ENCODE measurements around the gene TMEM109. TPM values are rescaled to one million over a fixed set of nuclear protein-coding genes. Genes with fewer than 3 reads are reported as not detected.

Gene TMEM109
- total and polyA plus RNA-seq, 2 of the 8 experiments (the other 6 are each of a cell fraction or from before 2014, with no cell fraction given) = 27.3 to 30.3 TPM

DNA sequence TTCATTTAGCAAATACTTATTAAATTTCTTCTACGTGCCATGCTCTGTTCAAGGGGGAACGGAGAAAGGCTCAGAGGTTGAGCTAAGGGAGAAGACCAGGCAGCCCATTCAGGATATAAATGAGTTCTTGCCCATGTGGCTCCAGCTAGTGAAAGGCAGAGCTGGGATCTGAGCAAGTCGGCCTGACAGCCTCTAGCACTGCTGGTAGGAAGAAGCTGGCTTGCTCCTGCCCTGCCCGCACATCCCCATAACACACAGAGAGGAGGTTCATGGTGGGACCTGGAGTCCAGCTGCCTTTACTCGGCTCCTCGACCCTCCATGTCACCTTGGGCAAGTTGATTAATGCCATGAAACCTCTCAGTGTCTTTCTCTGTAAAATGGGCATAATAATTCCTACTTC is 36.1 kb downstream of the TMEM109 start:
- no peak overlapping the region for H3K56ac ChIP-seq (replicated peaks; ENCODE audit: insufficient read length, low read depth, low read length)
- H4K91ac ChIP-seq (replicated peaks; ENCODE audit: insufficient read length, low read length) = peak overlapping the region; percentile 7
- H3K27ac ChIP-seq (ENCODE audit: low read depth, low read length) = no peak overlapping the region
- no peak overlapping the region for H2AK5ac ChIP-seq (ENCODE audit: low read depth, low read length)
- no peak overlapping the region for H3K4ac ChIP-seq (replicated peaks; ENCODE audit: insufficient read length, low read depth, low read length)
- no peaks in the 10 kb centered on the region for H3K9me3 ChIP-seq (ENCODE audit: insufficient read depth in 2 of 2, low read depth in 1 of 2, low read length in 1 of 2)
- no peak overlapping the region for H4K5ac ChIP-seq (ENCODE audit: insufficient read length, low read depth, low read length)
- no peak for TF ChIP-seq TCF12 (IDR thresholded peaks at IDR 0.05; ENCODE audit: low read depth, low read length)
- TF ChIP-seq RNF2 (IDR thresholded peaks at IDR 0.05; ENCODE audit: borderline replicate concordance, low read depth, low read length, missing control alignments, poor library complexity, severe bottlenecking) = no peak
- no peak for TF ChIP-seq MAFK (IDR thresholded peaks at IDR 0.05; ENCODE audit: low read depth, low read length)
- no peak for TF ChIP-seq HDAC2 (IDR thresholded peaks at IDR 0.05; ENCODE audit: borderline replicate concordance in 1 of 2, low read depth in 2 of 2, low read length in 2 of 2)
- TF ChIP-seq EZH2 (IDR thresholded peaks at IDR 0.05; ENCODE audit: low read depth, low read length, severe bottlenecking) = no peak
- no peak for TF ChIP-seq POLR2A (IDR thresholded peaks at IDR 0.05; ENCODE audit: control extremely low read depth in 1 of 2, low read depth in 2 of 2, low read length in 2 of 2)
- no peak for TF ChIP-seq TEAD4 (IDR thresholded peaks at IDR 0.05; ENCODE audit: low read depth, low read length)
- peaks cover 0 to 3% of the 10 kb centered on the region in 2 experiments for H4K20me1 ChIP-seq (replicated peaks in 1 of 2; ENCODE audit: control insufficient read depth in 1 of 2, insufficient read depth in 2 of 2, low read length in 2 of 2)
- H3K4me3 ChIP-seq (ENCODE audit: extremely low read depth in 1 of 4, insufficient read depth in 2 of 4, low read depth in 3 of 4, low read length in 4 of 4) = peak overlapping the region in 1 of 4 experiments; percentile 66; a peak in 2 of 8 replicates
- 83% methylated on average over 6 of the region's 6 CpGs; no CpG with 5 or more reads in 1 of the 2 experiments for WGBS, 2 experiments (ENCODE audit: extremely low coverage in 1 of 2, insufficient coverage in 1 of 2, insufficient read length in 1 of 2, insufficient replicate concordance in 2 of 2, low coverage in 1 of 2, low lambda C conversion rate in 2 of 2, missing lambda C conversion rate in 1 of 2)
- no peak overlapping the region for H2AFZ ChIP-seq (ENCODE audit: low read length)
- H3K27me3 ChIP-seq (replicated peaks in 1 of 4; ENCODE audit: control insufficient read depth in 3 of 4, extremely low read depth in 1 of 4, insufficient read depth in 3 of 4, low read length in 3 of 4) = peaks cover 0 to 15% (median 8%) of the 10 kb centered on the region in 4 experiments; a peak in 4 of 7 replicates
- H3K23ac ChIP-seq (ENCODE audit: insufficient read length) = no peak overlapping the region
- no peak overlapping the region for H4K8ac ChIP-seq (ENCODE audit: extremely low read depth, insufficient read depth, low read length)
- 0 out of 8 replicates have a peak, but pooled peaks cover 0 to 2% (median 0%) of the 10 kb centered on the region in 4 experiments for H3K36me3 ChIP-seq (ENCODE audit: control insufficient read depth in 2 of 4, insufficient read depth in 4 of 4, low read length in 3 of 4)
- no peak for FAIRE-seq
- peak overlapping the region; percentile 89 to 92 for H3K4me2 ChIP-seq (ENCODE audit: insufficient read depth in 1 of 2, low read depth in 2 of 2, low read length in 2 of 2)
- peaks cover 15% of the 10 kb centered on the region; the same call in 1 of the 2 replicates for H3K23me2 ChIP-seq (ENCODE audit: low read depth, low read length)
- H3K79me2 ChIP-seq (ENCODE audit: control insufficient read depth in 1 of 2, insufficient read depth in 2 of 2, low read length in 2 of 2) = peaks cover 0 to 2% of the 10 kb centered on the region in 2 experiments; a peak in 1 of 4 replicates
- H3K4me1 ChIP-seq (replicated peaks in 1 of 4; ENCODE audit: control insufficient read depth in 3 of 4, insufficient read depth in 4 of 4, low read length in 3 of 4) = peaks cover 0 to 23% (median 14%) of the 10 kb centered on the region in 4 experiments; a peak in 6 of 7 replicates
- no peak overlapping the region for H3K14ac ChIP-seq (ENCODE audit: insufficient read length)
- H2BK5ac ChIP-seq (ENCODE audit: low read depth, low read length) = no peak overlapping the region
- H3K9ac ChIP-seq (replicated peaks in 1 of 4; ENCODE audit: extremely low read depth in 1 of 4, low read depth in 3 of 4, low read length in 3 of 4) = no peak overlapping the region
- ChIA-PET CTCF (ENCODE audit: partially characterized antibody) (interaction anchor here (0.9 to 1.4 kb wide), 8 partner anchors 9 to 237 kb away, joined by 3 to 5 read pairs (median 4); no protein-coding TSS in a partner anchor), POLR2A (ENCODE audit: partially characterized antibody) (interaction anchor here (0.7 to 2.5 kb wide), 7 partner anchors 7 to 107 kb away, joined by 3 to 10 read pairs (median 3); partner anchors contain the start of gene PRPF19)
- H3K79me1 ChIP-seq (ENCODE audit: low read depth, low read length) = no peaks in the 10 kb centered on the region
- no peak overlapping the region; the same call in 1 of the 2 replicates for H2BK15ac ChIP-seq (ENCODE audit: low read length)
- H2BK20ac ChIP-seq (ENCODE audit: low read length) = no peak overlapping the region
- H3K18ac ChIP-seq (ENCODE audit: extremely low read depth, low read length) = no peak overlapping the region
- DNase-seq (ENCODE audit: low read depth in 1 of 2, low spot score in 2 of 2) = no peak
- H2BK120ac ChIP-seq (replicated peaks; ENCODE audit: low read depth, low read length) = no peak overlapping the region
- H2BK12ac ChIP-seq (ENCODE audit: low read depth, low read length) = no peak overlapping the region; the same call in 1 of the 2 replicates
